PC-9 (cell line): ENCODE measurements around the gene C1orf159. TPM values are rescaled to one million over a fixed set of nuclear protein-coding genes. Genes with fewer than 3 reads are reported as not detected.

Source experiments
- BruUV-seq: library from RNA; stranded (reverse); fragments of 400-500 nt; replicated peaks from 2 replicates; lab custom pipeline; 2021; lab: Mats Ljungman, UMichigan
- CTCF ChIA-PET: fragments of 300-600 bp; sonication (Branson Sonifier 250); formaldehyde crosslinking; loops from one replicate; lab custom pipeline; 2022; ENCODE audit warnings: antibody characterized with exemption; lab: Charles Lee
- POLR2A ChIA-PET: fragments of 300-600 bp; sonication (Branson Sonifier 250); formaldehyde crosslinking; loops from one replicate; lab custom pipeline; 2022; ENCODE audit warnings: antibody characterized with exemption; ENCODE audit not compliant: unreplicated experiment; lab: Charles Lee
- DNase-seq, 2 experiments: peaks; one replicate each; pipeline versions ENCODE4 v3.0.0 to v3.0.0-alpha.2; 2015 to 2022; ENCODE audit warnings: mixed read lengths in 1 of 2
- H2AFZ ChIP-seq: fragments of 200-600 bp; sonication (generic); 2 replicates; pipeline ENCODE4 v1.8.1; 2017; ENCODE audit warnings: antibody characterized with exemption
- H3F3A ChIP-seq: fragments of 200-600 bp; sonication (generic); 2 replicates; pipeline ENCODE4 v1.8.1; 2017; ENCODE audit warnings: antibody characterized with exemption, mild to moderate bottlenecking, low read depth; ENCODE audit not compliant: insufficient read depth
- H3K27ac ChIP-seq: fragments of 200-600 bp; sonication (generic); 2 replicates; pipeline ENCODE4 v1.6.1; 2016; ENCODE audit warnings: mixed run types
- H3K27me3 ChIP-seq: fragments of 200-600 bp; sonication (generic); 2 replicates; pipeline ENCODE4 v1.6.1; 2016; ENCODE audit warnings: low read depth, mixed run types; ENCODE audit not compliant: insufficient read depth
- H3K36me3 ChIP-seq: fragments of 200-600 bp; sonication (generic); 2 replicates; pipeline ENCODE4 v1.6.1; 2016; ENCODE audit warnings: low read depth, mixed run types
- H3K4me1 ChIP-seq: fragments of 200-600 bp; sonication (generic); replicated peaks from 2 replicates; pipeline ENCODE4 v1.6.1; 2016; ENCODE audit warnings: mixed run types; ENCODE audit not compliant: insufficient read depth
- H3K4me2 ChIP-seq: fragments of 200-600 bp; sonication (generic); 2 replicates; pipeline ENCODE4 v1.6.1; 2017; ENCODE audit warnings: mixed run types
- H3K4me3 ChIP-seq: fragments of 200-600 bp; sonication (generic); 2 replicates; pipeline ENCODE4 v1.6.1; 2016; ENCODE audit warnings: mixed run types
- H3K79me2 ChIP-seq: fragments of 200-600 bp; sonication (generic); 2 replicates; pipeline ENCODE4 v1.6.1; 2017; ENCODE audit warnings: low read depth, mixed run types
- H3K9me2 ChIP-seq: fragments of 200-600 bp; sonication (generic); 2 replicates; pipeline ENCODE4 v1.8.1; 2017; ENCODE audit warnings: mild to moderate bottlenecking; ENCODE audit not compliant: insufficient read depth
- H3K9me3 ChIP-seq: fragments of 200-600 bp; sonication (generic); 2 replicates; pipeline ENCODE4 v1.8.1; 2016; ENCODE audit warnings: low read depth; ENCODE audit not compliant: insufficient read depth
- H4K20me1 ChIP-seq: fragments of 200-600 bp; sonication (generic); 2 replicates; pipeline ENCODE4 v1.8.1; 2017; ENCODE audit not compliant: insufficient read depth
- CTCF ChIP-seq: fragments of 200-600 bp; sonication (generic); conservative IDR thresholded peaks from 2 replicates; pipeline ENCODE4 v1.6.1; 2017; ENCODE audit warnings: mixed run types, antibody characterized with exemption, mild to moderate bottlenecking, moderate library complexity
- EZH2 ChIP-seq: fragments of 200-600 bp; sonication (generic); IDR thresholded peaks from 2 replicates; pipeline ENCODE4 v1.8.0; 2017; ENCODE audit warnings: antibody characterized with exemption, low read depth
- intact Hi-C: fragments of 100-400 bp; cut with micrococcal nuclease; formaldehyde crosslinking; loops from one replicate; pipeline ENCODE4 v1.10.0; 2022; ENCODE audit not compliant: unreplicated experiment
- total RNA-seq: library from RNA; stranded (reverse); gene quantifications from 2 replicates; pipeline ENCODE4 v1.2.3, GENCODE V29; 2021

The C1orf159 gene
- total RNA-seq, 1 experiment from 2014 or later, result 31.1 TPM

GRCh38 chr1:1072849-1073742 lies 42.8 kb downstream of the C1orf159 start:
- H3K4me3 ChIP-seq, result peak overlapping the region; percentile 59
- H4K20me1 ChIP-seq, result no peaks in the 10 kb centered on the region
- no peaks in the 10 kb centered on the region for H3K9me3 ChIP-seq
- ChIA-PET POLR2A (interaction anchor here (1.0 kb wide), 2 partner anchors 73 to 164 kb away, joined by 4 to 5 read pairs; no protein-coding TSS in a partner anchor), CTCF (interaction anchor here (0.6 kb wide), 2 partner anchors 84 to 192 kb away, joined by 3 to 14 read pairs; no protein-coding TSS in a partner anchor)
- no peaks in the 10 kb centered on the region for H3K36me3 ChIP-seq
- DNase-seq, result peak; percentile 52
- H3K4me1 ChIP-seq, result peaks cover 55% of the 10 kb centered on the region
- TF ChIP-seq EZH2, result no peak
- TF ChIP-seq CTCF, result no peak
- H3F3A ChIP-seq, result peaks cover 48% of the 10 kb centered on the region
- no peak overlapping the region for H2AFZ ChIP-seq
- H3K9me2 ChIP-seq, result no peaks in the 10 kb centered on the region
- BruUV-seq, result TSS peak; percentile 41
- H3K79me2 ChIP-seq, result peaks cover 29% of the 10 kb centered on the region
- peak overlapping the region; percentile 92 for H3K4me2 ChIP-seq
- no peaks in the 10 kb centered on the region for H3K27me3 ChIP-seq
- intact Hi-C loops, result loop anchor here (5.0 kb wide), 2 partner anchors 51 to 71 kb away; partner anchors contain the start of genes AGRN and HES4
- peak overlapping the region; percentile 97 for H3K27ac ChIP-seq

- Histone ChIP-seq H3K27me3 (no peaks in the 10 kb centered on the region), H3K27ac (peak overlapping the region; percentile 97), H3K79me2 (peaks cover 32% of the 10 kb centered on the region), H3K9me2 (no peaks in the 10 kb centered on the region), H3F3A (peaks cover 56% of the 10 kb centered on the region), H3K9me3 (no peaks in the 10 kb centered on the region), H2AFZ (no peak overlapping the region), H3K4me2 (peak overlapping the region; percentile 92), H3K4me3 (peak overlapping the region; percentile 59), H3K36me3 (no peaks in the 10 kb centered on the region), H3K4me1 (peaks cover 55% of the 10 kb centered on the region), H4K20me1 (no peaks in the 10 kb centered on the region)
- CTCF ChIA-PET, result interaction anchor here (0.6 kb wide), 2 partner anchors 83 to 192 kb away, joined by 3 to 14 read pairs; no protein-coding TSS in a partner anchor
- POLR2A ChIA-PET, result no interaction called here
- intact Hi-C loops, result loop anchor here (5.0 kb wide), 2 partner anchors 50 to 70 kb away; partner anchors contain the start of genes AGRN and HES4
- no peak for TF ChIP-seq CTCF
- no peak for TF ChIP-seq EZH2
- DNase-seq, result no peak
- no TSS peak for BruUV-seq
These were observed 43.5 kb downstream of the C1orf159 start for GRCh38 chr1:1072299-1072848.

GRCh38 chr1:1071486-1072298 lies 44.2 kb downstream of the C1orf159 start:
- H4K20me1 ChIP-seq, result no peaks in the 10 kb centered on the region
- peak overlapping the region; percentile 92; the same call in 1 of the 2 replicates for H3K4me2 ChIP-seq
- H3K9me2 ChIP-seq, result no peaks in the 10 kb centered on the region
- BruUV-seq, result no TSS peak
- intact Hi-C loops, result loop anchor here (5.0 kb wide), 2 partner anchors 49 to 69 kb away; partner anchors contain the start of genes AGRN and HES4
- ChIA-PET CTCF (no interaction called here), POLR2A (no interaction called here)
- DNase-seq, result no peak
- peaks cover 33% of the 10 kb centered on the region for H3K79me2 ChIP-seq
- H3K9me3 ChIP-seq, result no peaks in the 10 kb centered on the region
- H3F3A ChIP-seq, result peaks cover 61% of the 10 kb centered on the region
- H3K4me1 ChIP-seq, result peaks cover 59% of the 10 kb centered on the region
- TF ChIP-seq EZH2 (no peak), CTCF (no peak)
- no peaks in the 10 kb centered on the region for H3K27me3 ChIP-seq
- no peak overlapping the region for H3K4me3 ChIP-seq
- H3K36me3 ChIP-seq, result no peaks in the 10 kb centered on the region
- H2AFZ ChIP-seq, result no peak overlapping the region
- H3K27ac ChIP-seq, result peak overlapping the region; percentile 97
